ENCODE data around the gene SCT.
A peak's percentile ranks its signal among the peaks of the same experiment; 100 is the strongest.

Gene SCT

DNA sequence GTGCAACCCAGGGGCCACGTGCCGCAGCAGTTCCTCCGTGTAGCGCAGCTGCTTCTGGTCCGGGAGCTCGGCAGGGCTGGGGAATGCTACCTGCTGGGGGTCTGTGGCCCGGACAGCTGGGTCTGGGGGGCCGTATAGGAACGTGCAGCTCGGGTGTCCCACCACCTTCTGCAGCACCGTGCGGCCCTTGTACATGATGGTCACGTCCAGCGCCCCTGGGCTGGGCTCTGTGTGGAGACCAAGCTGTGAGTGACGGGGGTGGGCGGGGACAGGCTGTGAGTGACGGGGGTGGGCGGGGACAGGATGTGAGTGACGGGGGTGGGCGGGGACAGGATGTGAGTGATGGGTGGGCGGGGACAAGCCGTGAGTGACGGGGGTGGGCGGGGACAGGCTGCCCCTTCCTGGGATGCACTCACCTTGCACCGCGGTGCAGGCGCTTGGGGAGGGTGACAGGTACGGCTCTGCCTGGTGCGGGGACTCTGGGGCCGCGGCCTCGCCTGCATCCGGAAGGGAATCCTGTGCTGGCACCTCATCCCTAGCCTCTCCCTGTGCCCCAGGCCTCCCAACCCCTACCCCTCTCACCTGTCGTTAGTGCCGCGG is 13.5 kb downstream of the SCT start:
- 71% methylated on average over 25 of the region's 36 CpGs for WGBS

DNA sequence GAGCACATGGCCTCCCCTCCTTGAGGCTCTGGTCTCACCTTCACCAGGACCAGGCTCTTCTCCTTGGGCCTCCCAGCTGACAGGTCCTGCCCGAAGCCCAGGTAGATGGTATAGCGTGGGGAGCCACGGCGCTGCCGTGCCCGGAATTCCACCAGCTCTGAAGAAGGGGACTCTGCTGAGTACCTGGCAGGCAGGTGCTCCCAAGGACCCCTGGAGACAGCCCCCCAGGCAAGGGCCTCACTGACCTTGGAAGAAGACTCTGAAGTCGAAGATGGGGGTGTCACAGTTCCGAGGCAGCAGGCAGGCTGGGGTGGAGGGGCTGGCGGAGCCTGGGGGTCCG is 14.1 kb downstream of the SCT start:
- Histone ChIP-seq H3K9ac (ENCODE audit: low read length) (no peak overlapping the region), H3K4me1 (ENCODE audit: control insufficient read depth, insufficient read depth, low read depth, low read length) (peaks cover 36% of the 10 kb centered on the region), H2BK12ac (ENCODE audit: low read length in 2 of 2) (no peak overlapping the region), H2AK5ac (ENCODE audit: low read length, severe bottlenecking) (no peak overlapping the region), H3K79me1 (replicated peaks; ENCODE audit: low read length, poor library complexity, severe bottlenecking) (peaks cover 42% of the 10 kb centered on the region), H3K23ac (ENCODE audit: low read length in 2 of 2) (no peak overlapping the region), H2BK5ac (ENCODE audit: low read depth, low read length, poor library complexity, severe bottlenecking) (no peak overlapping the region), H3K9me3 (ENCODE audit: control insufficient read depth, low read length) (no peaks in the 10 kb centered on the region), H3K18ac (ENCODE audit: low read depth in 1 of 2, low read length in 2 of 2) (no peak overlapping the region), H2AFZ (ENCODE audit: low read depth, low read length) (no peak overlapping the region), H3K27me3 (ENCODE audit: control insufficient read depth in 1 of 2, insufficient read depth in 1 of 2, low read length in 2 of 2) (no peaks in the 10 kb centered on the region), H3K4ac (ENCODE audit: low read depth in 1 of 2, low read length in 2 of 2) (no peak overlapping the region), H2BK120ac (ENCODE audit: low read depth, low read length) (no peak overlapping the region), H3K36me3 (ENCODE audit: control insufficient read depth in 1 of 2, insufficient read depth in 2 of 2, low read depth in 1 of 2, low read length in 2 of 2) (peaks cover 52 to 90% of the 10 kb centered on the region in 2 experiments), H3K4me2 (ENCODE audit: low read length, poor library complexity, severe bottlenecking) (no peak overlapping the region), H3K4me3 (ENCODE audit: insufficient read depth in 1 of 2, low read depth in 1 of 2, low read length in 2 of 2) (no peak overlapping the region), H2BK15ac (ENCODE audit: low read depth, poor library complexity, severe bottlenecking) (no peak overlapping the region), H3K14ac (ENCODE audit: low read length in 2 of 2) (no peak overlapping the region), H4K8ac (ENCODE audit: low read length) (peak overlapping the region; percentile 0), H3K27ac (ENCODE audit: low read length, poor library complexity, severe bottlenecking) (no peak overlapping the region), H4K91ac (ENCODE audit: low read length) (no peak overlapping the region)
- no peak for DNase-seq
- WGBS = 97% methylated on average over 10 of the region's 10 CpGs

More for the DNA sequence above, 13.5 kb downstream of the SCT start:
- H3K23ac ChIP-seq (ENCODE audit: low read length in 2 of 2) = no peak overlapping the region
- H2BK120ac ChIP-seq (ENCODE audit: low read depth, low read length) = no peak overlapping the region
- H2BK12ac ChIP-seq (ENCODE audit: low read length in 2 of 2) = no peak overlapping the region
- no peak overlapping the region for H3K27ac ChIP-seq (ENCODE audit: low read length, poor library complexity, severe bottlenecking)
- peaks cover 52 to 90% of the 10 kb centered on the region in 2 experiments for H3K36me3 ChIP-seq (ENCODE audit: control insufficient read depth in 1 of 2, insufficient read depth in 2 of 2, low read depth in 1 of 2, low read length in 2 of 2)
- H3K4me1 ChIP-seq (ENCODE audit: control insufficient read depth, insufficient read depth, low read depth, low read length) = peaks cover 36% of the 10 kb centered on the region
- H2AFZ ChIP-seq (ENCODE audit: low read depth, low read length) = no peak overlapping the region
- no peak overlapping the region for H2AK5ac ChIP-seq (ENCODE audit: low read length, severe bottlenecking)
- peak overlapping the region in 1 of 2 experiments; percentile 7 for H3K4ac ChIP-seq (ENCODE audit: low read depth in 1 of 2, low read length in 2 of 2)
- no peaks in the 10 kb centered on the region for H3K27me3 ChIP-seq (ENCODE audit: control insufficient read depth in 1 of 2, insufficient read depth in 1 of 2, low read length in 2 of 2)
- no peak overlapping the region for H3K14ac ChIP-seq (ENCODE audit: low read length in 2 of 2)
- DNase-seq = peak; percentile 50
- H2BK5ac ChIP-seq (ENCODE audit: low read depth, low read length, poor library complexity, severe bottlenecking) = peak overlapping the region; percentile 53
- no peak overlapping the region for H4K91ac ChIP-seq (ENCODE audit: low read length)
- no peak overlapping the region for H3K9ac ChIP-seq (ENCODE audit: low read length)
- H3K79me1 ChIP-seq (replicated peaks; ENCODE audit: low read length, poor library complexity, severe bottlenecking) = peaks cover 42% of the 10 kb centered on the region
- no peak overlapping the region for H3K4me2 ChIP-seq (ENCODE audit: low read length, poor library complexity, severe bottlenecking)
- no peak overlapping the region for H3K4me3 ChIP-seq (ENCODE audit: insufficient read depth in 1 of 2, low read depth in 1 of 2, low read length in 2 of 2)
- H4K8ac ChIP-seq (ENCODE audit: low read length) = no peak overlapping the region
- no peak overlapping the region for H3K18ac ChIP-seq (ENCODE audit: low read depth in 1 of 2, low read length in 2 of 2)
- H3K9me3 ChIP-seq (ENCODE audit: control insufficient read depth, low read length) = no peaks in the 10 kb centered on the region
- H2BK15ac ChIP-seq (ENCODE audit: low read depth, poor library complexity, severe bottlenecking) = no peak overlapping the region

DNA sequence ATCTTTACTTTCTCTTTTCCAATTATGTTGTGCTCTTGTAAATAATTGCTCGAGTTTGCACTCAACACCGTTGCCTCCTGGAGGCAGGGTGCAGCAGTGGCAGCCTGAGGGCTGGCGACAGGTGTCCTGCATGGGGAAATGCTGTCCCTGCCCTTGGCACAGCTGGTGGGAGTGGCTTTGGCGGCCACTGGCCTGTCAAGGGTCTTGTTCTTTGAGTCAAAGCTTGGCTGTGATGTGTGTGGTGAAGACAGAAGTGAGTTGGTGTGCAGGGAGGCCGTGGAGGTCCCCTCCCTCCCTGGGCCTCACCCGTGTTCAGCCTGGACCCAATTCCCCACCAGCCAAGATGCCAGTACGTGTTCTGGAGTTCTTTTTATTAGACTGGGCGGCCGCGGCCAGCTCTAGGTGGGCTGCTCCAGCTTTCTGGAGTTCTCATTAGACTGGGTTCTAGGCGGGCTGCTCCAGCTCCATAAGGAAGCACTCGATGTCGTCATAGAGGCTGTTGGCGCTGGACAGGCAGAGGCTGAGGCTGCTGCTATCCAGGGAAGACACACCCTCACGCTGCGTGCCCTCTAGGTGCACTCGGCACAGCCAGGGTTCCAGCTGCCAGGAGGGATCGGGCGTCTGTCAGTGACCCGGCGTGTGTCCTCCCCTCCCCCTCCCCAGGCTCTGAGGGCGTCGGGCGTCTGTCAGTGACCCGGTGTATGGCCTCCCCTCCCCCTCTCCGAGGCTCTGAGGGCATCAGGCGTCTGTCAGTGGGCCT is 14.6 kb downstream of the SCT start:
- Histone ChIP-seq H4K8ac (ENCODE audit: low read length) (no peak overlapping the region), H2BK15ac (ENCODE audit: low read depth, poor library complexity, severe bottlenecking) (no peak overlapping the region), H4K91ac (ENCODE audit: low read length) (no peak overlapping the region), H2BK120ac (ENCODE audit: low read depth, low read length) (no peak overlapping the region), H3K9me3 (ENCODE audit: control insufficient read depth, low read length) (no peaks in the 10 kb centered on the region), H3K27ac (ENCODE audit: low read length, poor library complexity, severe bottlenecking) (no peak overlapping the region), H3K9ac (ENCODE audit: low read length) (no peak overlapping the region), H3K27me3 (ENCODE audit: control insufficient read depth in 1 of 2, insufficient read depth in 1 of 2, low read length in 2 of 2) (no peaks in the 10 kb centered on the region), H3K18ac (ENCODE audit: low read depth in 1 of 2, low read length in 2 of 2) (no peak overlapping the region), H3K79me1 (replicated peaks; ENCODE audit: low read length, poor library complexity, severe bottlenecking) (peaks cover 46% of the 10 kb centered on the region), H2BK5ac (ENCODE audit: low read depth, low read length, poor library complexity, severe bottlenecking) (no peak overlapping the region), H3K14ac (ENCODE audit: low read length in 2 of 2) (no peak overlapping the region), H3K23ac (ENCODE audit: low read length in 2 of 2) (no peak overlapping the region), H3K4me3 (ENCODE audit: insufficient read depth in 1 of 2, low read depth in 1 of 2, low read length in 2 of 2) (no peak overlapping the region), H3K4me1 (ENCODE audit: control insufficient read depth, insufficient read depth, low read depth, low read length) (peaks cover 36% of the 10 kb centered on the region), H2BK12ac (ENCODE audit: low read length in 2 of 2) (no peak overlapping the region), H2AK5ac (ENCODE audit: low read length, severe bottlenecking) (no peak overlapping the region), H3K4ac (ENCODE audit: low read depth in 1 of 2, low read length in 2 of 2) (no peak overlapping the region), H2AFZ (ENCODE audit: low read depth, low read length) (no peak overlapping the region), H3K4me2 (ENCODE audit: low read length, poor library complexity, severe bottlenecking) (no peak overlapping the region), H3K36me3 (ENCODE audit: control insufficient read depth in 1 of 2, insufficient read depth in 2 of 2, low read depth in 1 of 2, low read length in 2 of 2) (peaks cover 57 to 90% of the 10 kb centered on the region in 2 experiments)
- peak; percentile 43 for DNase-seq
- 92% methylated on average over 27 of the region's 27 CpGs for WGBS

DNA sequence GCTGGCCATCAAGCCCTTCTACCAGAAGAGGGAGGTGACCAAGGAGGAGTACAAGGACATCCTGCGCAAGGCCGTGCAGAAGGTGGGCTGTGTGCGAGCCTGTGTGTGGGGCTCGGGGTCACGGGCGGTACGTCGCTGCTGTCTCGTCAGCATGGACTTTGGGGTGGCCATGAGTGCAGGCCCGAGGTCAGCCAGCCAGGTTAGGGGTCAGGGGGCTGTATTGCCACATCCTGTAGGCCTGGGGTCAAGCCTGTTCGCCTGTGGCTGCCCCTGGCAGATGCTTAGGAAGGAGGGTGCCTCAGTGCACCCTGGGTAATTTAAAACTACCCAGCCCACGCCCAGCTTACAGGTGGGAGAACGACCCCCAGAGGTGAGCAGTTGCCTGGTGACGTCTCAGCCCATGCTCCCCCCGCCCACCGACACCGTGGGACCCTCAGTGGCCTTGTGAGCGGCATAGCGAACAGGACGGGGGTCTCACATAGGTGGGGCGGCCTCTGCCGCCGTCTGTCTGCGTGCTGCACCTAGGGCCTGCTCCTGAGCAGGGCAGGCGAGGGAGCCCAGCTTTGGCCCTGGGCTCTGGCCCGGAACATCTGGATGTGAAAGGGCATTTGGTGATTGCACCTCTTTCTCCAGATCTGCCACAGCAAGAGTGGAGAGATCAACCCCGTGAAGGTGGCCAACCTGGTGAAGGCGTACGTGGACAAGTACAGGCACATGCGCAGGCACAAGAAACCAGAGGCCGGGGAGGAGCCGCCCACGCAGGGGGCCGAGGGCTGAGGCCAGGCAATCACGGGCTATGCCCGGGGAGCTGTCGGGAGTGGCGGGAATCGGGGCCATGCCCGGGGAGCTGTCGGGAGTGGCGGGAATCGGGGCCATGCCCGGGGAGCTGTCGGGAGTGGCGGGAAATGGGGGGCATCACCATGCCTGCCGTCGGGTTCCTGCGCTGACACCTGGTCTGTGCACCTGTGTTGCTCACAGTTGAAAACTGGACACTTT is 15.7 kb downstream of the SCT start:
- H3K4ac ChIP-seq (ENCODE audit: low read depth in 1 of 2, low read length in 2 of 2) = no peak overlapping the region
- H3K18ac ChIP-seq (ENCODE audit: low read depth in 1 of 2, low read length in 2 of 2) = no peak overlapping the region
- no peak overlapping the region for H3K4me3 ChIP-seq (ENCODE audit: insufficient read depth in 1 of 2, low read depth in 1 of 2, low read length in 2 of 2)
- no peak overlapping the region for H3K14ac ChIP-seq (ENCODE audit: low read length in 2 of 2)
- no peak overlapping the region for H2BK12ac ChIP-seq (ENCODE audit: low read length in 2 of 2)
- H3K9me3 ChIP-seq (ENCODE audit: control insufficient read depth, low read length) = no peaks in the 10 kb centered on the region
- H2BK5ac ChIP-seq (ENCODE audit: low read depth, low read length, poor library complexity, severe bottlenecking) = no peak overlapping the region
- no peak overlapping the region for H4K91ac ChIP-seq (ENCODE audit: low read length)
- H3K4me2 ChIP-seq (ENCODE audit: low read length, poor library complexity, severe bottlenecking) = no peak overlapping the region
- WGBS = 96% methylated on average over 39 of the region's 49 CpGs
- H3K79me1 ChIP-seq (replicated peaks; ENCODE audit: low read length, poor library complexity, severe bottlenecking) = peaks cover 43% of the 10 kb centered on the region
- no peak overlapping the region for H2BK120ac ChIP-seq (ENCODE audit: low read depth, low read length)
- H3K23ac ChIP-seq (ENCODE audit: low read length in 2 of 2) = no peak overlapping the region
- H2AK5ac ChIP-seq (ENCODE audit: low read length, severe bottlenecking) = no peak overlapping the region
- no peak overlapping the region for H3K9ac ChIP-seq (ENCODE audit: low read length)
- H3K27me3 ChIP-seq (ENCODE audit: control insufficient read depth in 1 of 2, insufficient read depth in 1 of 2, low read length in 2 of 2) = no peaks in the 10 kb centered on the region
- H3K4me1 ChIP-seq (ENCODE audit: control insufficient read depth, insufficient read depth, low read depth, low read length) = peaks cover 30% of the 10 kb centered on the region
- H3K27ac ChIP-seq (ENCODE audit: low read length, poor library complexity, severe bottlenecking) = no peak overlapping the region
- H4K8ac ChIP-seq (ENCODE audit: low read length) = no peak overlapping the region
- no peak for DNase-seq
- H3K36me3 ChIP-seq (ENCODE audit: control insufficient read depth in 1 of 2, insufficient read depth in 2 of 2, low read depth in 1 of 2, low read length in 2 of 2) = peaks cover 68 to 91% of the 10 kb centered on the region in 2 experiments
- no peak overlapping the region for H2AFZ ChIP-seq (ENCODE audit: low read depth, low read length)
- no peak overlapping the region for H2BK15ac ChIP-seq (ENCODE audit: low read depth, poor library complexity, severe bottlenecking)
